ENCODE data around the gene BIN2.

- TF ChIP-seq, protein P1, sequence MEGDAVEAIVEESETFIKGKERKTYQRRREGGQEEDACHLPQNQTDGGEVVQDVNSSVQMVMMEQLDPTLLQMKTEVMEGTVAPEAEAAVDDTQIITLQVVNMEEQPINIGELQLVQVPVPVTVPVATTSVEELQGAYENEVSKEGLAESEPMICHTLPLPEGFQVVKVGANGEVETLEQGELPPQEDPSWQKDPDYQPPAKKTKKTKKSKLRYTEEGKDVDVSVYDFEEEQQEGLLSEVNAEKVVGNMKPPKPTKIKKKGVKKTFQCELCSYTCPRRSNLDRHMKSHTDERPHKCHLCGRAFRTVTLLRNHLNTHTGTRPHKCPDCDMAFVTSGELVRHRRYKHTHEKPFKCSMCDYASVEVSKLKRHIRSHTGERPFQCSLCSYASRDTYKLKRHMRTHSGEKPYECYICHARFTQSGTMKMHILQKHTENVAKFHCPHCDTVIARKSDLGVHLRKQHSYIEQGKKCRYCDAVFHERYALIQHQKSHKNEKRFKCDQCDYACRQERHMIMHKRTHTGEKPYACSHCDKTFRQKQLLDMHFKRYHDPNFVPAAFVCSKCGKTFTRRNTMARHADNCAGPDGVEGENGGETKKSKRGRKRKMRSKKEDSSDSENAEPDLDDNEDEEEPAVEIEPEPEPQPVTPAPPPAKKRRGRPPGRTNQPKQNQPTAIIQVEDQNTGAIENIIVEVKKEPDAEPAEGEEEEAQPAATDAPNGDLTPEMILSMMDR (conservative IDR thresholded peaks at IDR 0.05; ENCODE audit: low read depth, low read length) = no peak
- TF ChIP-seq POLR2A (IDR thresholded peaks at IDR 0.05; ENCODE audit: low read depth, low read length) (no peak), CHD1 (IDR thresholded peaks at IDR 0.05; ENCODE audit: low read depth, low read length) (no peak), CEBPB (IDR thresholded peaks at IDR 0.05; ENCODE audit: low read depth, low read length) (no peak), RCOR1 (IDR thresholded peaks at IDR 0.05; ENCODE audit: insufficient replicate concordance, low read length) (no peak), MAFK (IDR thresholded peaks at IDR 0.05; ENCODE audit: low read depth, low read length) (no peak), BHLHE40 (IDR thresholded peaks at IDR 0.05; ENCODE audit: low read depth, low read length) (no peak), RAD21 (IDR thresholded peaks at IDR 0.05; ENCODE audit: low read length) (no peak), ELK1 (IDR thresholded peaks at IDR 0.05; ENCODE audit: borderline replicate concordance, low read depth, low read length) (no peak), MXI1 (IDR thresholded peaks at IDR 0.05; ENCODE audit: borderline replicate concordance, low read depth, low read length) (no peak), MAZ (IDR thresholded peaks at IDR 0.05; ENCODE audit: borderline replicate concordance, low read depth, low read length) (no peak), SMC3 (IDR thresholded peaks at IDR 0.05; ENCODE audit: low read depth, low read length) (no peak)
- TF ChIP-seq, protein P2, sequence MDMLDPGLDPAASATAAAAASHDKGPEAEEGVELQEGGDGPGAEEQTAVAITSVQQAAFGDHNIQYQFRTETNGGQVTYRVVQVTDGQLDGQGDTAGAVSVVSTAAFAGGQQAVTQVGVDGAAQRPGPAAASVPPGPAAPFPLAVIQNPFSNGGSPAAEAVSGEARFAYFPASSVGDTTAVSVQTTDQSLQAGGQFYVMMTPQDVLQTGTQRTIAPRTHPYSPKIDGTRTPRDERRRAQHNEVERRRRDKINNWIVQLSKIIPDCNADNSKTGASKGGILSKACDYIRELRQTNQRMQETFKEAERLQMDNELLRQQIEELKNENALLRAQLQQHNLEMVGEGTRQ (IDR thresholded peaks at IDR 0.05; ENCODE audit: low read depth, low read length) = no peak
Measured at GRCh38 chr12:51373187-51373586, 49.2 kb upstream of the BIN2 start.

Measured in IMR-90 (cell line).